IMR-90 (cell line): Measurements from ENCODE around the gene METTL23. TPM values are rescaled to one million over a fixed set of nuclear protein-coding genes. Genes with fewer than 3 reads are reported as not detected.

ENCODE experiments used
- ATAC-seq: fragments of 200-7000 bp; cut with Tn5 transposase; 2 replicates; pipeline ENCODE4 v1.9.1; 2020; ENCODE audit warnings: low read depth, mild to moderate bottlenecking, moderate library complexity
- BruUV-seq: library from RNA; stranded (reverse); fragments of 400-500 nt; replicated peaks from 2 replicates; lab custom pipeline; 2021; lab: Mats Ljungman, UMichigan
- CTCF ChIA-PET: fragments of 300-600 bp; formaldehyde crosslinking; extraction: SDS; loops from one replicate; lab custom pipeline; 2021; ENCODE audit warnings: antibody characterized with exemption; lab: Yijun Ruan, JAX
- POLR2A ChIA-PET: fragments of 300-600 bp; sonication (Branson Sonifier 250); formaldehyde crosslinking; loops from one replicate; lab custom pipeline; 2022; ENCODE audit warnings: antibody characterized with exemption; ENCODE audit not compliant: unreplicated experiment; lab: Charles Lee
- DNase-seq: peaks from one replicate; pipeline ENCODE4 v3.0.0; 2013
- H2AFZ ChIP-seq: replicated peaks from 2 replicates; pipeline ENCODE3; 2013; ENCODE audit warnings: low read length, mild to moderate bottlenecking; ENCODE audit not compliant: poor library complexity
- H2AK5ac ChIP-seq: 2 replicates; pipeline ENCODE4 v1.6.1; 2013; ENCODE audit warnings: low read depth, low read length, inconsistent platforms
- H2AK9ac ChIP-seq: replicated peaks from 2 replicates; pipeline ENCODE3; 2013; ENCODE audit warnings: mild to moderate bottlenecking, low read depth, low read length, moderate library complexity; ENCODE audit not compliant: poor library complexity
- H2BK120ac ChIP-seq: 2 replicates; pipeline ENCODE4 v1.6.1; 2013; ENCODE audit warnings: low read depth, low read length, inconsistent platforms
- H2BK15ac ChIP-seq: 3 replicates; pipeline ENCODE4 v1.6.1; 2013; ENCODE audit warnings: low read depth, low read length, inconsistent platforms
- H2BK20ac ChIP-seq: 2 replicates; pipeline ENCODE4 v1.6.1; 2013; ENCODE audit warnings: low read depth, mild to moderate bottlenecking, inconsistent platforms, low read length, moderate library complexity
- H2BK5ac ChIP-seq: 2 replicates; pipeline ENCODE4 v1.6.1; 2013; ENCODE audit warnings: mild to moderate bottlenecking, low read depth, low read length, inconsistent platforms; ENCODE audit not compliant: poor library complexity, severe bottlenecking
- H3K14ac ChIP-seq: replicated peaks from 2 replicates; pipeline ENCODE4 v1.6.1; 2013; ENCODE audit warnings: low read depth, low read length, inconsistent platforms
- H3K18ac ChIP-seq: 2 replicates; pipeline ENCODE4 v1.6.1; 2013; ENCODE audit warnings: low read depth, low read length, control low read depth
- H3K23ac ChIP-seq: 2 replicates; pipeline ENCODE4 v1.6.1; 2013; ENCODE audit warnings: low read depth, low read length, inconsistent platforms
- H3K27ac ChIP-seq: 2 replicates; pipeline ENCODE4 v1.5.1; 2013; ENCODE audit warnings: mild to moderate bottlenecking, control low read depth, low read length; ENCODE audit not compliant: insufficient read depth
- H3K27me3 ChIP-seq: 2 replicates; pipeline ENCODE4 v1.6.1; 2013; ENCODE audit warnings: low read length; ENCODE audit not compliant: control insufficient read depth, insufficient read depth
- H3K36me3 ChIP-seq: 2 replicates; pipeline ENCODE4 v1.6.1; 2013; ENCODE audit warnings: low read length, mixed read lengths; ENCODE audit not compliant: control insufficient read depth, insufficient read depth
- H3K4ac ChIP-seq: 2 replicates; pipeline ENCODE4 v1.6.1; 2013; ENCODE audit warnings: low read depth, low read length, inconsistent platforms
- H3K4me1 ChIP-seq: 2 replicates; pipeline ENCODE4 v1.6.1; 2013; ENCODE audit warnings: low read length, mixed read lengths; ENCODE audit not compliant: control insufficient read depth, insufficient read depth
- H3K4me2 ChIP-seq: 2 replicates; pipeline ENCODE4 v1.6.1; 2013; ENCODE audit warnings: low read depth, mild to moderate bottlenecking, control low read depth, low read length, moderate library complexity
- H3K4me3 ChIP-seq: 2 replicates; pipeline ENCODE4 v1.5.1; 2013; ENCODE audit warnings: low read depth, mild to moderate bottlenecking, control low read depth, low read length, moderate library complexity; ENCODE audit not compliant: insufficient read depth
- H3K56ac ChIP-seq: 2 replicates; pipeline ENCODE4 v1.6.1; 2013; ENCODE audit warnings: low read length, inconsistent platforms; ENCODE audit not compliant: insufficient read depth; ENCODE audit errors: extremely low read depth
- H3K79me1 ChIP-seq, 2 experiments: 2 replicates each; pipeline ENCODE4 v1.6.1; 2013; ENCODE audit warnings: low read length in 2 of 2, inconsistent platforms in 1 of 2, low read depth in 1 of 2
- H3K9ac ChIP-seq: 2 replicates; pipeline ENCODE4 v1.6.1; 2013; ENCODE audit warnings: low read depth, low read length, control low read depth
- H3K9me1 ChIP-seq: 2 replicates; pipeline ENCODE4 v1.6.1; 2013; ENCODE audit warnings: low read length, inconsistent platforms; ENCODE audit not compliant: insufficient read depth
- H3K9me3 ChIP-seq: 2 replicates; pipeline ENCODE4 v1.6.1; 2013; ENCODE audit warnings: low read length; ENCODE audit not compliant: control insufficient read depth, insufficient read depth
- H4K20me1 ChIP-seq: 2 replicates; pipeline ENCODE4 v1.6.1; 2013; ENCODE audit warnings: low read length, inconsistent platforms; ENCODE audit not compliant: insufficient read depth
- H4K5ac ChIP-seq: 2 replicates; pipeline ENCODE4 v1.6.1; 2013; ENCODE audit warnings: mild to moderate bottlenecking, low read depth, low read length, control low read depth
- H4K8ac ChIP-seq, 2 experiments: 2 replicates each; pipeline ENCODE4 v1.6.1; 2013; ENCODE audit warnings: low read depth in 2 of 2, low read length in 2 of 2, control low read depth in 1 of 2, inconsistent platforms in 1 of 2
- H4K91ac ChIP-seq: 2 replicates; pipeline ENCODE4 v1.6.1; 2013; ENCODE audit warnings: low read depth, low read length, inconsistent platforms; ENCODE audit not compliant: insufficient read depth
- BHLHE40 ChIP-seq: fragments of 150-350 bp; IDR thresholded peaks from 2 replicates; pipeline ENCODE4 v1.6.1; 2016; ENCODE audit warnings: mild to moderate bottlenecking, low read depth, low read length
- CEBPB ChIP-seq: IDR thresholded peaks from 2 replicates; pipeline ENCODE4 v1.6.1; 2012; ENCODE audit warnings: low read depth, low read length, improper control_type of control experiment
- CTCF ChIP-seq: conservative IDR thresholded peaks from 2 replicates; pipeline ENCODE4 v1.5.1; 2012; ENCODE audit warnings: mild to moderate bottlenecking, low read depth, low read length, improper control_type of control experiment
- MAZ ChIP-seq: IDR thresholded peaks from 2 replicates; pipeline ENCODE4 v1.6.1; 2012; ENCODE audit warnings: low read depth, mild to moderate bottlenecking, low read length, improper control_type of control experiment, moderate library complexity, borderline replicate concordance
- MXI1 ChIP-seq: IDR thresholded peaks from 2 replicates; pipeline ENCODE4 v1.6.1; 2012; ENCODE audit warnings: low read depth, mild to moderate bottlenecking, low read length, moderate library complexity, borderline replicate concordance
- POLR2A ChIP-seq: IDR thresholded peaks from 2 replicates; pipeline ENCODE4 v1.6.1; 2012; ENCODE audit warnings: mild to moderate bottlenecking, low read depth, low read length
- WGBS, 2 experiments: methylation state at CpG; one replicate each; pipeline versions ENCODE4 v1.1.5 to v1.1.7; 2013; ENCODE audit warnings: missing lambda C conversion rate in 2 of 2; ENCODE audit not compliant: insufficient read length in 1 of 2; ENCODE audit errors: extremely low coverage in 2 of 2; 5-methylcytosine and 5-hydroxymethylcytosine counted together
- dilution Hi-C: fragments of 300-500 bp; cut with HindIII; formaldehyde crosslinking; loops from one replicate; pipeline ENCODE4 v1.14.3; 2018; ENCODE audit warnings: low sequenced_read_pairs; ENCODE audit not compliant: unreplicated experiment
- in situ Hi-C: fragments of 300-500 bp; cut with MboI; formaldehyde crosslinking; loops from 3 replicates; pipeline ENCODE4 v1.14.3; 2019; ENCODE audit warnings: low sequenced_read_pairs, inconsistent platforms, mixed read lengths
- intact Hi-C: fragments of 100-400 bp; cut with micrococcal nuclease; formaldehyde crosslinking; loops from 2 replicates; pipeline ENCODE4 v1.10.0; 2022
- polyA plus RNA-seq, 3 experiments: library from polyadenylated mRNA; depleted of rRNA; stranded (reverse); fragments of >200 nt; gene quantifications; 2 replicates each; pipeline ENCODE4 v1.2.3, GENCODE V29; 2012; ENCODE audit warnings: low replicate concordance in 1 of 3
- total RNA-seq: library from RNA; depleted of rRNA; stranded (reverse); fragments of >200 nt; gene quantifications from 2 replicates; pipeline ENCODE4 v1.2.3, GENCODE V29; 2012

METTL23 gene
- total and polyA plus RNA-seq, 2 of the 4 experiments (the other 2 are of a cell fraction), result 18.8 to 32.1 TPM

- Histone ChIP-seq H3K23ac (peak within 1 kb of the TSS; percentile 88), H3K36me3 (peaks cover 29% of the 10 kb centered on the region), H4K5ac (peak within 1 kb of the TSS; percentile 55), H3K27me3 (no peaks in the 10 kb centered on the region), H3K4me2 (peak within 1 kb of the TSS; percentile 92), H3K9me1 (0 out of 2 replicates have a peak, but pooled peaks cover 2% of the 10 kb centered on the region), H3K27ac (peak within 1 kb of the TSS; percentile 95), H2AK5ac (peak within 1 kb of the TSS; percentile 93), H4K20me1 (peaks cover 42% of the 10 kb centered on the region), H2BK15ac (peak within 1 kb of the TSS; percentile 34; the same call in 1 of the 3 replicates), H3K14ac (peak within 1 kb of the TSS; percentile 94), H4K8ac (peak within 1 kb of the TSS; percentile 68 to 92), H2AFZ (peak within 1 kb of the TSS; percentile 97), H2AK9ac (peak within 1 kb of the TSS; percentile 100), H3K18ac (peak within 1 kb of the TSS; percentile 70; the same call in 1 of the 2 replicates), H3K56ac (peak within 1 kb of the TSS; percentile 89), H3K4me3 (peak within 1 kb of the TSS; percentile 81), H3K4ac (peak within 1 kb of the TSS; percentile 95), H2BK5ac (peak within 1 kb of the TSS; percentile 94), H3K9me3 (no peaks in the 10 kb centered on the region), H3K79me1 (peaks cover 24 to 64% of the 10 kb centered on the region in 2 experiments), H4K91ac (peak within 1 kb of the TSS; percentile 95), H3K4me1 (peaks cover 6% of the 10 kb centered on the region), H3K9ac (peak within 1 kb of the TSS; percentile 94), H2BK20ac (no peak within 1 kb of the TSS), H2BK120ac (peak within 1 kb of the TSS; percentile 67; the same call in 1 of the 2 replicates)
- 0% methylated on average over 29 of the region's 60 CpGs; no CpG with 5 or more reads in 1 of the 2 experiments for WGBS, 2 experiments
- CTCF ChIA-PET, result interaction anchor here (0.6 kb wide), 1 partner anchor 32 kb away, joined by 3 read pairs; no protein-coding TSS in a partner anchor
- peak; percentile 92 for ATAC-seq
- dilution Hi-C loops (no loop called here), intact Hi-C loops (loop anchor here (1.0 to 2.0 kb wide), 2 partner anchors 10 to 340 kb away; no protein-coding TSS in a partner anchor), in situ Hi-C loops (no loop called here)
- no peak; the same call in 1 of the 2 replicates for TF ChIP-seq BHLHE40
- no peak for TF ChIP-seq CTCF
- TF ChIP-seq MAZ, result peak; percentile 84; the same call in 1 of the 2 replicates
- TF ChIP-seq CEBPB, result peak; percentile 88
- TF ChIP-seq POLR2A, result peak; percentile 97
- 0 out of 2 replicates have a peak, but pooled peaks have one; percentile 10 for TF ChIP-seq MXI1
- BruUV-seq, result no TSS peak
- POLR2A ChIA-PET, result interaction anchor here (0.6 to 0.9 kb wide), 2 partner anchors 9 to 133 kb away, joined by 3 read pairs; no protein-coding TSS in a partner anchor
- DNase-seq, result peak; percentile 95
Measured at GRCh38 chr17:76726231-76726775, 336 bp upstream of the METTL23 start, which contains the start of gene JMJD6. Gene JMJD6 (minus strand): TSS chr17:76726606. CDS start chr17:76726475, 131 bp downstream.
